SK-N-SH treated with all-trans-retinoic acid at 6 μM for 48 hours (cell line): ENCODE measurements around the gene ATXN7.

ENCODE experiments used
- ATAC-seq: fragments of 200-7000 bp; cut with Tn5 transposase; 3 replicates; pipeline ENCODE4 v1.9.1; 2020; ENCODE audit warnings: mild to moderate bottlenecking, moderate library complexity
- CREB5 ChIP-seq: fragments of 250-450 bp; sonication (Bioruptor Pico); IDR thresholded peaks from 2 replicates; pipeline ENCODE4 v1.5.1; 2020; ENCODE audit warnings: low read depth, mild to moderate bottlenecking, moderate library complexity
- CSDC2 ChIP-seq: fragments of 250-450 bp; sonication (Bioruptor Pico); IDR thresholded peaks from 2 replicates; pipeline ENCODE4 v1.5.0; 2020; ENCODE audit warnings: mild to moderate bottlenecking, moderate library complexity
- CSRNP3 ChIP-seq: fragments of 250-450 bp; sonication (Bioruptor Pico); IDR thresholded peaks from 2 replicates; pipeline ENCODE4 v1.5.1; 2021; ENCODE audit warnings: mild to moderate bottlenecking, moderate library complexity
- ESRRG ChIP-seq: fragments of 250-450 bp; sonication (Bioruptor Pico); IDR thresholded peaks from 2 replicates; pipeline ENCODE4 v1.6.1; 2021; ENCODE audit warnings: mild to moderate bottlenecking
- ISL1 ChIP-seq: fragments of 250-450 bp; sonication (Bioruptor Pico); IDR thresholded peaks from 2 replicates; pipeline ENCODE4 v2.1.2; 2022; ENCODE audit warnings: mild to moderate bottlenecking, moderate library complexity
- OSR1 ChIP-seq: fragments of 250-450 bp; sonication (Bioruptor Pico); IDR thresholded peaks from 2 replicates; pipeline ENCODE4 v1.8.0; 2022; ENCODE audit warnings: moderate library complexity, mild to moderate bottlenecking, inconsistent platforms
- PPARA ChIP-seq: fragments of 250-450 bp; sonication (Bioruptor Pico); IDR thresholded peaks from 2 replicates; pipeline ENCODE4 v1.5.0; 2020; ENCODE audit warnings: mild to moderate bottlenecking, borderline replicate concordance
- RARB ChIP-seq: fragments of 250-450 bp; sonication (Bioruptor Pico); IDR thresholded peaks from 2 replicates; pipeline ENCODE4 v1.8.0; 2021; ENCODE audit warnings: mild to moderate bottlenecking, moderate library complexity
- SNAI2 ChIP-seq: fragments of 250-450 bp; sonication (Bioruptor Pico); IDR thresholded peaks from 2 replicates; pipeline ENCODE4 v1.5.0; 2020; ENCODE audit warnings: mild to moderate bottlenecking, moderate library complexity
- TCF4 ChIP-seq: fragments of 250-450 bp; sonication (Bioruptor Pico); IDR thresholded peaks from 2 replicates; pipeline ENCODE4 v1.8.0; 2021; ENCODE audit warnings: mild to moderate bottlenecking, moderate library complexity, borderline replicate concordance
- TOX ChIP-seq: fragments of 250-450 bp; sonication (Bioruptor Pico); IDR thresholded peaks from 2 replicates; pipeline ENCODE4 v1.8.0; 2021; ENCODE audit warnings: mild to moderate bottlenecking, moderate library complexity, borderline replicate concordance
- TSHZ2 ChIP-seq: fragments of 250-450 bp; sonication (Bioruptor Pico); IDR thresholded peaks from 2 replicates; pipeline ENCODE4 v1.5.0; 2020; ENCODE audit warnings: mild to moderate bottlenecking, moderate library complexity
- ZC3H10 ChIP-seq: fragments of 250-450 bp; sonication (Bioruptor Pico); IDR thresholded peaks from 2 replicates; pipeline ENCODE4 v1.5.1; 2021; ENCODE audit warnings: mild to moderate bottlenecking, moderate library complexity
- ZFP30 ChIP-seq: fragments of 450-650 bp; formaldehyde crosslinking; IDR thresholded peaks from 2 replicates; pipeline ENCODE4 v1.5.0; 2022; ENCODE audit warnings: mild to moderate bottlenecking, moderate library complexity
- ZNF565 ChIP-seq: fragments of 450-650 bp; formaldehyde crosslinking; conservative IDR thresholded peaks from 2 replicates; pipeline ENCODE4 v1.5.0; 2020; ENCODE audit warnings: low read depth, mild to moderate bottlenecking, moderate library complexity
- ZNF70 ChIP-seq: fragments of 450-650 bp; formaldehyde crosslinking; IDR thresholded peaks from 2 replicates; pipeline ENCODE4 v1.5.0; 2020; ENCODE audit warnings: mild to moderate bottlenecking, moderate library complexity
- ZNF8 ChIP-seq: fragments of 450-650 bp; formaldehyde crosslinking; IDR thresholded peaks from 2 replicates; pipeline ENCODE4 v1.5.0; 2020; ENCODE audit warnings: mild to moderate bottlenecking, moderate library complexity
- TF ChIP-seq, protein P1 (sequence below): fragments of 250-450 bp; sonication (Bioruptor Pico); IDR thresholded peaks from 2 replicates; pipeline ENCODE4 v1.8.0; 2020; ENCODE audit warnings: mild to moderate bottlenecking, moderate library complexity, borderline replicate concordance

The ATXN7 gene

DNA sequence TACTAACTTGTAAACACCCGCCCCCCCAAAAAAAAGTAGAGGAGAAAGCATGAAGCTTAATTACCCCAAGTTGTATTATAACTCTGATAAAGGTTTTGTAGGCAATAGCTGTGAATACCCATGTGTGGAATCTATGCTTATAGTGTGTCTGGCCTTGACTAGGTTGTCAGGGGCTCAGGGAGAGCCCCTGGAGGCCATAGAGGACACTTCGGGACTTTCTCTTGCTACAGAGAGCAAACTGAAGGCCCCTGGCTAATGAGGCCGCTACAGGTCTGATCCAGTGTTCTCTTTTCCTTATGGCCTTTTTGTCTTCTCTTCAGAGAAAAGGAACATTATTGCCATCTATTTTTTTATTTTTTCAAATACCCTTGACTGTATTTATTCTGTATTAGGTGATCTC is 67.6 kb downstream of the ATXN7 start:
- peak; percentile 47; the same call in 1 of the 3 replicates for ATAC-seq

GRCh38 chr3:63932509-63933212 is 69.0 kb downstream of the ATXN7 start:
- TF ChIP-seq SNAI2 (CRISPR knock-in tag) (no peak), ZNF70 (no peak), ISL1 (no peak), PPARA (CRISPR knock-in tag) (no peak)
- no peak for ATAC-seq

More for the DNA sequence above, 67.6 kb downstream of the ATXN7 start:
- TF ChIP-seq CREB5 (no peak), CSDC2 (CRISPR knock-in tag) (no peak), TCF4 (no peak), TSHZ2 (no peak), PPARA (CRISPR knock-in tag) (no peak)

DNA sequence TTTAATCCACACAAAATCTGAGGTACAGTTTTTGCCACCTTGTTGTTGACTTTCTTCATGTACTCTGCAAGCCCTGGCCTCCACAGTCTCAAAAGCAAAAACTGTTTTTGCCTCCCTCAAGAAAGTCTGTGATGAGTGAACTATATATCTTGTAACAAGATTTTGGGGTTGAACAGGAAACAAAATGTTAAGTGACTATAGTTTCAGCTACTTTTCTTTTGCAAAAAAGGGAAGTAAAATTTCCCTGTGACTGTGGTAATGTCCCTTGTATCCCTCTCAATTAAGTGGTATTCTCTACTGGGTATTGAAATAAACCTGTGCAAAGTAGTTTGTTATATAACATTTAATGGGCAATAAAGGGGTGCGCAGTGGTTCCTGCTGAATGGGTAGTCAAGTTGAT is 69.8 kb downstream of the ATXN7 start:
- ATAC-seq = no peak
- TF ChIP-seq ZNF8 (CRISPR knock-in tag) = no peak
- TF ChIP-seq ZNF565 (CRISPR knock-in tag) = no peak
- TF ChIP-seq RARB = no peak
- TF ChIP-seq ZFP30 = no peak
- TF ChIP-seq CREB5 = no peak
- TF ChIP-seq ZNF70 = no peak
- TF ChIP-seq ESRRG (CRISPR knock-in tag) = no peak
- TF ChIP-seq TSHZ2 = no peak
- no peak for TF ChIP-seq CSDC2 (CRISPR knock-in tag)
- no peak for TF ChIP-seq OSR1 (CRISPR knock-in tag)
- no peak for TF ChIP-seq ISL1
- no peak for TF ChIP-seq CSRNP3
- TF ChIP-seq ZC3H10 = no peak

DNA sequence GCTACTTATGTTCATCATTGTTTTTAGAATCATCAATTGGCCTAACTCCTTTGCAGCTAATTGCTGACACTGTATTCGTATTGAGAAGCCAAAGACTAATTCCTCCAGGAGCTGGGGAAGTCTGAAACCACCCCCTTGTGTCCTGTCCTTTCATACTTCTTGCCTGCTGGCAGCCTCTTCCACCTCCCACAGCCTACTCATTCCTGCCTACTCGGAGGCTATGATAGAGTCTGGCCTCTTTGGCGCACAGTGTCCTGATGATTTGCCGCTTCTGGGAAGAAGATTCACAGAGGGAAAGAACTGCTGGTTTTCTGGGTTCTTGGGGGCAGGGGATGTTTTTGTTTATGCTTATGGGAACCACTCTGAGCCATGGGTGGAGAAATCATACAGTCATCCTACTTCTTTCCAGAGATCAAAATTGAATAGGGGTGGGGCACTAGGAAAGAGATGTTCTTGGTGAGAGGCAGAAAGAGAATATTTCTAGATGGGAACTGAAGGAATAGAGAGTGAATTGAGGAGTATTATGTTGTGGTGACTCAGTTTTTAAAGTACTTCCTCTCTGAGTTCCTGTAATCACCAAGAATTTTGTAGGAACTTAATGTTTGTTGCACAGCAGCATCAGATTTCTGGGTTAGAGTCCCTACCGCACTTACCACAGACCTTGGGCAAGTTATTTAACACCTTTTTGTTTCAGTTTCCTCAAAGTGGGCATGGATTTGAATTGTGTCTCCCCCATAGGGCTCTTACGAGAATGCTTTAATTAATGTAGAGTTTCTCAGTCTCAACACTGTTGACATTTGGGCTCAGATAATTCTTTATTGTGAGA is 70.6 kb downstream of the ATXN7 start:
- no peak for ATAC-seq
- TF ChIP-seq OSR1 (CRISPR knock-in tag) = no peak
- TF ChIP-seq, protein P1, sequence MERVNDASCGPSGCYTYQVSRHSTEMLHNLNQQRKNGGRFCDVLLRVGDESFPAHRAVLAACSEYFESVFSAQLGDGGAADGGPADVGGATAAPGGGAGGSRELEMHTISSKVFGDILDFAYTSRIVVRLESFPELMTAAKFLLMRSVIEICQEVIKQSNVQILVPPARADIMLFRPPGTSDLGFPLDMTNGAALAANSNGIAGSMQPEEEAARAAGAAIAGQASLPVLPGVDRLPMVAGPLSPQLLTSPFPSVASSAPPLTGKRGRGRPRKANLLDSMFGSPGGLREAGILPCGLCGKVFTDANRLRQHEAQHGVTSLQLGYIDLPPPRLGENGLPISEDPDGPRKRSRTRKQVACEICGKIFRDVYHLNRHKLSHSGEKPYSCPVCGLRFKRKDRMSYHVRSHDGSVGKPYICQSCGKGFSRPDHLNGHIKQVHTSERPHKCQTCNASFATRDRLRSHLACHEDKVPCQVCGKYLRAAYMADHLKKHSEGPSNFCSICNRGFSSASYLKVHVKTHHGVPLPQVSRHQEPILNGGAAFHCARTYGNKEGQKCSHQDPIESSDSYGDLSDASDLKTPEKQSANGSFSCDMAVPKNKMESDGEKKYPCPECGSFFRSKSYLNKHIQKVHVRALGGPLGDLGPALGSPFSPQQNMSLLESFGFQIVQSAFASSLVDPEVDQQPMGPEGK = no peak
- no peak for TF ChIP-seq ZNF70
- no peak for TF ChIP-seq ZNF565 (CRISPR knock-in tag)
- TF ChIP-seq CSDC2 (CRISPR knock-in tag) = no peak
- no peak for TF ChIP-seq TCF4
- no peak for TF ChIP-seq TOX (CRISPR knock-in tag)
- no peak for TF ChIP-seq PPARA (CRISPR knock-in tag)
- no peak for TF ChIP-seq TSHZ2
